ENCODE measurements around the gene INPP5K.

Gene INPP5K

DNA sequence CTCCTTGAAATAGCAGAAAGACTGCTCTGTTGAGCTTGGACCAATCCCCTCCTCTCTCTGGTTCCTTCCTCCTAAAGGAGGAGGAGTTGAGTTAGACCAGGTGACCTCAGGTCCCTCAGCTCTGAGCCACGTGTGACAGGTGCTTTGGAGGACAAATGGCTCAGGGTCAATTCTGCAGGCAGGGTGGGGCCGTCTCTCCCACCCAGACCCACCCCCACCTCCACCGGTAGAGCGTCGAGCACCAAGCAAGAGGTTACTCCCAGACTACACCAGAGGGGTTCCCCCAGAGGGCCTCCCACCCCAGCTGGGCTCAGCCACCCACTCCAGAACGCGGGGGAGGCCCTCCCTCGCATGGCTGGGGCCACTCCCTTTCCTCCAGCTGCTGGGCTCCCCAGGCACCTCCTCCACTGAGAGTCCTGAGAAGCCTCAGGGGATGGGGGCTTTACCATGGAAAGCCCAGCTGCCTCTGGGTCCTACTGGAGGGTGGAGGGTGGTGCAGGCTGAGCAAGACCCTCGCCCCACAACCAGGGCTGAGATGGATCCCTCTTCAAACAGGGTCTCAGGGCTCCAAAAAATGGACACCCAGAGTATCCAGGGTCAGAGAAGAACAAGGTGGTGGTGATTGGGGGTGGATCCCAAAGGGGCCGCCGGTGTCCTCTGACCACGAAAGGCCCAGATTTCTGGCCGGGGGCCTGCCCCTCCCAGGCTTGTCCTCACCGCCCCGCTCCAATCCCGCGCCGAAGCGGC lies 31.6 kb downstream of the INPP5K start:
- DNase-seq = peak; percentile 27 to 63 (median 48)

- no peak for DNase-seq
These were observed 32.3 kb downstream of the INPP5K start for GRCh38 chr17:1484060-1484535.

DNA sequence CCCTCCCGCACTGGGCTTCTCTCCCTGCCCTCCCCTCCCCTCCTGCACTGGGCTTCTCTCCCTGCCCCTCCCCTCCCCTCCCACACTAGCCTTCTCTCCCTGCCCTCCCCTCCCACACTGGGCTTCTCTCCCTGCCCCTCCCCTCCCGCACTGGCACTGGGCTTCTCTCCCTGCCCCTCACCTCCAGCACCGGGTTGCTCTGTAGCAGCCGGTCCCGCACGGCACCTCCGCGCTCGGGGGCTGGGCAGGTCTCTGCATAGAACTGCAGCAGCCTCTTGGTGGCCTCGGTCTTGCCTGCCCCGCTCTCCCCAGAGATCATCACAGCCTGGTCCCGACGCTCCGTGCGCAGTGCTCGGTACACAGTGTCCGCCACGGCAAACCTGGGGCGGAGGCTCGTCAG lies 33.7 kb downstream of the INPP5K start:
- DNase-seq = no peak

GRCh38 chr17:1481736-1482135 lies 34.7 kb downstream of the INPP5K start:
- DNase-seq = no peak

GRCh38 chr17:1480747-1481465 lies 35.5 kb downstream of the INPP5K start:
- DNase-seq = no peak

DNA sequence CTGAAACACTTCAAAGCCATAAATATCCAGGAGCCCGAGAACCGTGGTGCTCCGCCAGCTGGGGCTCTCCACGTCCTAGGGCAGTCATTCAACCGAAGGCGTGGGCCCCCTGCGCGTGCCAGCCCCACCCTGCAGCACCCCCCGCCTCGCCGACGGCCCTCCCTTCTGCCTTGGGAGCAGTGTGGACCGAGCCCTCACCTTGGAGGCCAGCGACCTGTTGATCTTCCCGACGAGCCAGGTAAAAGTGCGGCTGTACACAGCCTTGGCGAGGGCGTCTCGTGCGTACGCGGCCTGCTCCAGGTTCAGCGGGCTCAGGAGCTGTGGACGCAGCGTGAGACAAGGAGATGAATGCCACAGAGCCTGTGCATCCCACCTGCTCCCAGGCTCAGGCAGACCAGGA lies 38.0 kb downstream of the INPP5K start:
- no peak for DNase-seq

GRCh38 chr17:1475321-1475854 lies 41.0 kb downstream of the INPP5K start:
- no peak for DNase-seq

GRCh38 chr17:1474402-1475189 lies 41.8 kb downstream of the INPP5K start:
- no peak for DNase-seq

- DNase-seq = peak in 5 of 6 experiments; percentile 11 to 53 (median 24)
These were observed 42.6 kb downstream of the INPP5K start for GRCh38 chr17:1473841-1474240.

DNA sequence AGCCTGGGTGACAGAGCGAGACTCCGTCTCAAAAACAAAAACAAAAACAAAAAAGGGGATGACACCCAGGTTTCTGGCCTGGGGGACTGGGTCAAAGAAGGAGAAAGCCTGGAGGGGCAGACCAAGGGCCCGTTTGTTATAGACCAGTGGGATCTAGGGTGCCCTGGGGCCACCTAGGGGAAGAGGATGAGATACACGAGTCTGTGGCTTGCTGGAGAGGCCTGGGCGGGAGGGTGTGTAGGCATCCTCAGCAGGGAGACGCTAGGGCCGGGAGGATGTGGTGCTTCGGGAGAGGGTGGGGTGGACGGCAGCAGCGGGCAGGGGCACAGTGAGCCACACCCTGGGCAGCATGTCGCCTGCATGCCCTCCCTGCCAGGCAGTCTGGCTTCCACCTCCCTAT lies 43.2 kb downstream of the INPP5K start:
- DNase-seq = peak in 2 of 6 experiments; percentile 31 to 32

- no peak for DNase-seq
These were observed 44.2 kb downstream of the INPP5K start for GRCh38 chr17:1471911-1472821.

DNA sequence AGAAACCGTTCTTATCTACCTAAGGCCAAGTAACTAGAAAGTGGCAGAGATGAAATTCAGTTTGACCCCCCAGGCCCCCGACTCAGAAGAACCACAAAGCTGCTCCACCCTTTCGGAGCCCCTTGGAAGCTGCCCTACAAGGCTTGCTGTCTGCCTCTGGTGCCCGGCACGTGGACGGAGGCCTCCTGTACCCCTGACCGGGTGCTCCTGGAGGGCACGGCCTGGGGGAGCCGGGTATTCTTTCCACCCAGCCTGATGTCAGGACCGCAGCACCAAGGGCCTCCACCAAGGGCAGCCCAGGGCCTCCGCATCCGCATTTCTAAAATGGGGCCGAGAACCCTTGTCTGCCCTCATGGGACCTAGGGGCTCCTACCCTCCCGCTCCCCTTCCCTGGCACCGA lies 44.9 kb downstream of the INPP5K start:
- no peak for DNase-seq

- DNase-seq = no peak
These were observed 45.5 kb downstream of the INPP5K start for GRCh38 chr17:1470755-1471462.

GRCh38 chr17:1470071-1470754 lies 46.2 kb downstream of the INPP5K start:
- DNase-seq = no peak

DNA sequence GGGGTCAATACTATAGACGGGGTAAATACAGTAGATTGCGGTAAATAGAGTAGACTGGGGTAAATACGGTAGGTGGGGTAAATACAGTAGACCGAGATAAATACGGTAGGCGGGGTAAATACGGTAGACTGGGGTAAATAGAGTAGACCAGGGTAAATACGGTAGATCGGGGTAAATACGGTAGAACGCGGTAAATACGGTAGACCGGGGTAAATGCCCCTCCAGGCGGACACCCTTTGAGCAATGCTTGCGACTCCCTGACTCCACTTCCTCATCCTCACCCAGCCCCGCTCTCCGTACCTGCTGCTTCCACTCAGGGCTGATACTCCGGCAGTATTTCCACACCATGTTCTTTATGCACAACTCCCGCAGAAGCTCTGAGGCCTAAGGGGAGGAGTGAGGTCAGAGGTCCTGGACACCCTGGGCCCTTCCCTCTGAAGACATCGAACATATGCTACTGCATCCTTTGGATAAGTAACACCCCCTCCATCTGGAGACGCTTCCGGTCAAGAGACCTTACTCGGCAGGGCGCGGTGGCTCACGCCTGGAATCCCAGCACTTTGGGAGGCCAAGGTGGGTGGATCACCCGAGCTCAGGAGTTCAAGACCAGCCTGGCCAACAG lies 47.1 kb downstream of the INPP5K start:
- no peak for DNase-seq

DNA sequence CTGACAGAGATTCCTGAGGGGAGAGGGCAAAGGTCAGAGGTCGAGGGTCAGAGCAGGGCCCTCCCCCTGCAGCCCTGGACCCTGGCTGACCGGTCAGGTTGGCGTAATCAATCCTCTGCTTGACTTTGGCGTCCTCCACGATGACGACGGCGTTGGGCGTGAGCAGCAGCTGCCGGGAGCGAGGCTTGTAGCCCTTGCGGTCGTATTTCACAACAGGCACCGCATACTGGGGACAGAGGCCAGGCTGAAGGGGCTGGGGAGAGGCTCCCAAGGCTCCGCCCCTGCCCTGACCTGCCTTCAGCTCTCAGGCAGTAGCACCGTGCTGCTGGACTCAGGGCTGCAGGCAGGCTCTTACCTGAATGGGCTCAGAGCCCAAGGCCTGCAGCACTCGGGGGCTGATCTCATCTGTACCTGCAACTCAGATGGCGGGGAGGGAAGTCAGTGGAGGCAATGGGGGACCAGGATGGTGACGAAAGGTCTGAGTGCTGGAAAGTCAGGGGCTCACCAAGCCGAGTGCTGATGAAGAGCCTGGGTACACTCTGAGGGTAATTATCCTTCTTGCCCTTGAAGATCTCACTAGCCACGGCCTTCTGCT lies 48.4 kb downstream of the INPP5K start:
- DNase-seq = no peak

- DNase-seq = no peak
These were observed 49.2 kb downstream of the INPP5K start for GRCh38 chr17:1467258-1467657.

- DNase-seq = no peak
These were observed 52.2 kb downstream of the INPP5K start for GRCh38 chr17:1464186-1464585.

GRCh38 chr17:1462164-1463112 lies 54.0 kb downstream of the INPP5K start:
- DNase-seq = peak in 1 of 6 experiments; percentile 11

All from stimulated activated naive CD4-positive, alpha-beta T cell (primary cell).